Right lobe of liver (tissue), 4 donors: ENCODE measurements around the gene FTL.

Experiments used
- POLR2A ChIP-seq: fragments of 450-650 bp; IDR thresholded peaks from one replicate; pipeline ENCODE4 v1.6.1; 2017; ENCODE audit warnings: antibody characterized with exemption, mild to moderate bottlenecking
- TF ChIP-seq, protein P1 (sequence below), 4 donors: fragments of 200-600 bp in 3 of 4; fragments of 450-650 bp in 1 of 4; IDR thresholded peaks; one replicate each; pipeline versions ENCODE4 v1.5.1 to v1.8.0; 2016 to 2022; ENCODE audit warnings: antibody characterized with exemption in 4 of 4, mild to moderate bottlenecking in 2 of 4
- donor health status: DM: no; HTN: no; CAD: no.
- donor health status: DM: no; HTN: no; CAD: no.
- donor health status: DM: no; HTN: yes; CAD: no.

DNA sequence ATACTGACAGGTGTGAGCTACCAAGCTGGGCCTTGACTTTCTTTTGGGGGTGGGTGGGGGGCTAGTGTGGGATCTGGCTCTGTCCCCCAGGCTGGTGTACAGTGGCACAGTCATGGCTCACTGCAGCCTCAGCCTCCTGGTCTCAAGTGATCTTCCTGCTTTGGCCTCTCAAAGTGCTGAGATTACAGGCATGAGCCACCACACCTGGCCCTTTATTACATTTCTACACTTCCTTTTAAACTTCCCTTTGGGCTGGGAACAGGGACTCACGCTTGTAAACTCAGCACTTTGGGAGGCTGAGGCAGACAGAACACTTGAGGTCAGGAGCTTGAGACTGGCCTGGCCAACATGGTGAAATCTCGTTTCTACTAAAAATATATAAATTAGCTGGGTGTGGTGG, 12.0 kb downstream of the FTL start:
- TF ChIP-seq, protein P1, sequence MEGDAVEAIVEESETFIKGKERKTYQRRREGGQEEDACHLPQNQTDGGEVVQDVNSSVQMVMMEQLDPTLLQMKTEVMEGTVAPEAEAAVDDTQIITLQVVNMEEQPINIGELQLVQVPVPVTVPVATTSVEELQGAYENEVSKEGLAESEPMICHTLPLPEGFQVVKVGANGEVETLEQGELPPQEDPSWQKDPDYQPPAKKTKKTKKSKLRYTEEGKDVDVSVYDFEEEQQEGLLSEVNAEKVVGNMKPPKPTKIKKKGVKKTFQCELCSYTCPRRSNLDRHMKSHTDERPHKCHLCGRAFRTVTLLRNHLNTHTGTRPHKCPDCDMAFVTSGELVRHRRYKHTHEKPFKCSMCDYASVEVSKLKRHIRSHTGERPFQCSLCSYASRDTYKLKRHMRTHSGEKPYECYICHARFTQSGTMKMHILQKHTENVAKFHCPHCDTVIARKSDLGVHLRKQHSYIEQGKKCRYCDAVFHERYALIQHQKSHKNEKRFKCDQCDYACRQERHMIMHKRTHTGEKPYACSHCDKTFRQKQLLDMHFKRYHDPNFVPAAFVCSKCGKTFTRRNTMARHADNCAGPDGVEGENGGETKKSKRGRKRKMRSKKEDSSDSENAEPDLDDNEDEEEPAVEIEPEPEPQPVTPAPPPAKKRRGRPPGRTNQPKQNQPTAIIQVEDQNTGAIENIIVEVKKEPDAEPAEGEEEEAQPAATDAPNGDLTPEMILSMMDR (IDR thresholded peaks at IDR 0.05), result no peak
- TF ChIP-seq POLR2A, result no peak
